CD1c-positive myeloid dendritic cell (primary cell): ENCODE results near the gene TSPAN4.

Source experiments
- DNase-seq: peaks from one replicate; pipeline ENCODE4 v3.0.0-alpha.2; 2016; ENCODE audit errors: extremely low spot score

Gene TSPAN4

DNA sequence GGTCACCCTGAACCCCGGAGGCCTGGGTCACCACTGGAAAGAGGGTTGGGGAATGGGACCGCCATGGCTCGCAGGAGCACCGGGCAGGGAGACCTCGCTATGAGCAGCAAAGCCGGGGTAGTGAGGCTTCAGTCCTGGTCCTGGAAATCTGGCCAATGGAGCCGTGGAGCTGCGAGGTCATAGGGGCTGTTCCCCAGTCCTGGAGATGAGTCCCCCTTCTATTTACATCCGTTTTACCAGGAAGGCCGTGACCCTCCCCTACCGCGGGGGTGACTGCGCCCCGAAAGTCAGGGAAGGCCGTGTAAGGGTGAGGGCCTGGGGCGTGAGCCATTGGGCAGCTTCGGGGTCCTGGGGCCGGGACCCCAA is 38.1 kb upstream of the TSPAN4 start:
- no peak for DNase-seq

DNA sequence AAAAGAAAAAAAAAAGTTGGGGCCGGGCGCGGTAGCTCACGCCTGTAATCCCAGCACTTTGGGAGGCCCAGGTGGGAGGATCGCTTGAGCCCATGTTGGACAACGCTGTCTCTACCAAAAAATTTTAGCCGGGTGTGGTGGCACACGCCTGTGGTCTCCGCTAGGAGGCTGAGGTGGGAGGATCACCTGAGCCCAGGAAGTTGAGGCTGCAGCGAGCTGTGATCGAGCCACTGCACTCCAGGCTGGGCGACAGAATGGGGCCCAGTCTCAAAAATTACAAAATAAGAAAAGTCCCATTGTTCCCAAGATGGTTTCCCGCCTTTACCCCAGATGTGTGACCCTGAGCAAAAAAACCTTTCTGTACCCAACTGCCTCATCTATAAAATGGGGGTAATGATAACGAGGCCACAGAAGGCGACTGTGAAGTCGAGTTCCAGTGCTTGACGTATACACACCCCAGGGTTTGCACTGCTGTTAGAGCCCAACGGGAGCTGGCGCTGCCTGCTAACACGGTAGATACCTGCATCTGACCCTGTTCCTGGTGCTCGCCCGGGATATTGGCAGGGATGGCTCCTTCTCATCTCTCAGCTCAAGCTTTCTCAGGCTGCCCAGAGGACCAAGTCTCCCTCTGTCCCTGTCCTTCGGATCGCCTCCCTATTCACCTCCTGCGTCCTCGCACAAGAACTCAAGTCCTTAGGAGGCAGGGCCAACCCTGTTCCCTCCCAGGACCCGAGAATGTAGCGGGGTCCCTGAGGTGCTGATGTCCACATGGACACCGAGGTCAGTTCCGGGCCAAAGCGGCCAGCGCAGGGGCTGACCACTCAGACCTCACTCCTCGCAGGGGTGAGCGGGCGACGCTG is 34.0 kb upstream of the TSPAN4 start:
- no peak for DNase-seq

DNA sequence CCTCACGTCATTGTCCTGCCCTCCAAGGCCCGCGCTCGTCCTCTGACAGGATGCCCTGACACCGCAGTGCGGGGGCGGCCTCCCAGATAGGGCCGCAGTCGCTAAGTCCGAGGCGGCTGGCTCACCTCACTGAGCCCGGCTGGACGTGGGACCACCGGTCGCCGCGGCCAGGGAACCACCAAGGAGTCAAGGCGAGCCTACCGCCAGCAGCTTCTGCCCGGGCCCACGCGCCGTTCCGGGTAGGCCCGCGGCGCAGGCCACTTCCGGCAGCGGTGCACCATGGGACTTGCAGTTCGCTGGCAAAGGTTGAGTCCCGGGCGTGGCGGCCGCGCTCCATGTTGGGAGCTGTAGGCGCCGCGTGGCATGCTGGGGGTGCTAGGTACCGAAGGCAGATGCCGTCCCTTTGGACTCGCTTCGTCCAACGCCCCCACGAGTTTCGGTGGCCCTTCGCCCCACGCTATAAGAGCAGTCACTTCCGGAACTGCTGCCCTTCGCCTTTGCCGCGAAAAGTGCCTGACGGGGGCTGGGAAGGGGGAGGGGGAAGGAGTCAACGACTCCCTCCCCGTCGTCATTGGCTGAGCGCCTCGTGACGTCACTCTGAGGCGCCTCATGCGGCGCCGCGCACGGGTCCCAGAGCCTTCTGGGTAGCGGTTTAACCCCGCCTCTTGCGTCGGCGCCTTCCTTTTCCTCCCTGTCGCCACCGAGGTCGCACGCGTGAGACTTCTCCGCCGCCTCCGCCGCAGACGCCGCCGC is 33.2 kb upstream of the TSPAN4 start, which contains the start of gene RPLP2:
Gene RPLP2 (plus strand): TSS at position 681 of the 753 bp plus-strand sequence. CDS start 268 bp downstream, outside the sequence.
- DNase-seq: peak; percentile 99

DNA sequence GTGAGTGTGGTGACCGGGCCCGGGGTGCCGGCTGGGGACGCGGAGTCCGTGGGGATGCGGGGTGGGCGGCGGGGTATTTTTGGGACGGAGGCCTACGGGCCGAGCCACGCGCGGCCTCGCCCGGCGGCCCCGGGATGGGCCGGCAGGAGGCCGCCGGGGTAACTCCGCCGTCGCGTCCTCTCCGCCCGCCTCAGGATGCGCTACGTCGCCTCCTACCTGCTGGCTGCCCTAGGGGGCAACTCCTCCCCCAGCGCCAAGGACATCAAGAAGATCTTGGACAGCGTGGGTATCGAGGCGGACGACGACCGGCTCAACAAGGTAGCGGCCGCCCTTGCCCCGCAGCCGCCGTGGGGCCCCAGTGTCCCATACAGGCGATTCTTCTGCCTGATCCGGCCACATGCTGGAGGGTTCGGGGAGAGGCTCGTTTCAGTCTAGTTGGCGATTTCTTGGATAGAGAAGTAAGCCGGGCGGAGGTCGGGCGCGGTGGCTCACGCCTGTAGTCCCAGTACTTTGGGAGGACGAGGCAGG is 32.5 kb upstream of the TSPAN4 start:
- DNase-seq: no peak

DNA sequence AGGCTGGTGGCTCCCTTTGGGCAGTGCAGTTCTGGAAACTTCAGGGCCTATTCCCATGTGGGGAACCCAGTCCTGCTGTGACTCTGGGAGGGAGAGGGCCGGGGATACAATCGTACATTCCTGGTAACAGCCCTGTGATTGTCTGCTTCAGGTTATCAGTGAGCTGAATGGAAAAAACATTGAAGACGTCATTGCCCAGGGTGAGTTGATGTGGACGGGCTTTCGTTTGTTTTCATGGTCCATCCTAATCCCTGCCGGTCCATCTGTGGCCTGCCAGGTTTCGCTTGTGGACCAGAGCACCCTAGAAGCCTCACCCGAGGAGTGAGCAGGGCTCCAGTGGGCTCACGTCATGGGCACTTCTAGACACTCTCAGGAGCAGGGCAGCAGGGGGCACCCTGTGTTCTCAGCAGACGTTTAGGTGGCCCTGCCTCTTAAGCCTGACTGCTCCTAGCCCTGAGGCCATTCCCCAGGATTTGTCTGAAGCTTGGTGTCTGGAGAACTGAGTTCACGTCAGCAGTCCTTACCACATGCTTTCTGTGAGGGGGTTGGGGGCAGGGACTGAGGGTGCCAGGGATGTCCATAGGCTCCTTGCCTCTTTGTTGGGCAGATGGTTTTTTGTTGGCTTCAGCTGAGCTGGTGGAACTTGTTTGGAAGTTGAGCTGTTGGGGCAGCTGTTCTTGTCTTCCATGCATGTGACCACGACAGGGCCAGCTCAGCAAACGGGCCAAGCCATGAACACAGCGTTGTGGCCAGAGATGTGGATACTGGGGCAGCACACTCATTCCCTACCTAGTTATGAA is 31.0 kb upstream of the TSPAN4 start:
- no peak for DNase-seq

DNA sequence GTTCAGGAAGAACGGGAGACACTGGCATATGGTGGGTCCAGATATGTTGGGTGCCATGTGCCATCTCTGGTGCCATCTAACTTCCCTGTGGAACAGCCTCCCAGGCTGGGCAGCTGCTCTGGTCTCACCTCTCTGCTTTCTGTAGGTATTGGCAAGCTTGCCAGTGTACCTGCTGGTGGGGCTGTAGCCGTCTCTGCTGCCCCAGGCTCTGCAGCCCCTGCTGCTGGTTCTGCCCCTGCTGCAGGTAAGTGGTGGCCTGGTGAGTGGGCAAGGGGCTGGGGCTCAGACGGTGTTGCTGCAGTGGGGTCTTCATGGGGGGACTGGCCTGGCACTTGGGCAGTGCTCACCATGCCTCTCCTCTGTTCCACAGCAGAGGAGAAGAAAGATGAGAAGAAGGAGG is 30.3 kb upstream of the TSPAN4 start:
- DNase-seq: no peak

DNA sequence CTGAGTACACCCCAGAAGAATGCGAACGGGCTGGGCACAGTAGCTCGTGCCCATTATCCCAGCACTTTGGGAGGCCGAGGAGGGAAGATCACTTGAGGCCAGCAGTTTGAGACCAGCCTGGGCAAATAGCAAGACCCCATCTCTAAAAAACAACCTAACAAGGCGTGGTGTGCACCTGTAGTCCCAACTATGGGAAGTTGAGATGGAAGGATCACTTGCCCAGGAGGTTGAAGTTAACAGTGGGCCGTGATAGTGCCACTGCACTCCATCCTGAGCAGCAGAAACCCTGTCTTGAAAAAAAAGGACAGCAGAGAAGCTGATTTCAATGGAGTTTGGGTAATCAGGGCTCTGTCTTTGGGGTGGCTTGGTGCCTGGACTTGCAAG is 29.6 kb upstream of the TSPAN4 start:
- DNase-seq: no peak

DNA sequence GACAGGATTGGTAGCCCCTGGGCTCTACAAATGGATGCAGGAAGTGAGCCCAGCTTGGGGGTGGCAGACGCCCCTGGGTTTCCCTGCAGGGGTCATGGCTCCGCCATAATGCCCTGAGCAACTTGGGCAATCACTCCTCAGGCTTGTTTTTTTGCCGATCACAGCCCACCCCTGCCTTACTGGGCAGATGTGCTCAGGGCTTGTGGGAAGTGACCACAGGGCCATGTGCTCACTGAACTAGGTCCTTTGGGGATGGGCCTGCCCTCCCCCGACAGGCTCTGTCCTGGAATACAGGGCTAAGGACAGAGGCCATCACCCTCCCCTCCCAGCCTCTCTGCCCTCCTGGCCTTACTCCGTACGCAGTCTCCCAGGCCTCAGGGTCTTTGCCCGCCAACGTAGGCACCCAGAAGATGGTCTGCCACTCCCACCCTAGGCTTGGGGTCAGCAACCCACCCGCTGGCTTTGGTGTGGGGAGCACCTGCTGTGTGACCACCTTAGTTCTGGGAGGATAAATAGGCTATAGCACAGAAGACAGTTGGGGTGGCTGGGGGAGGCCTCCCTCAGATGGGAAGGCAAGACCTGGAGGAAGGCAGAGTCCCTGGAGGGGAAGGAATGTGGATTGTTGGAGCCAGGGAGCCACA is 29.1 kb upstream of the TSPAN4 start:
- DNase-seq: no peak

DNA sequence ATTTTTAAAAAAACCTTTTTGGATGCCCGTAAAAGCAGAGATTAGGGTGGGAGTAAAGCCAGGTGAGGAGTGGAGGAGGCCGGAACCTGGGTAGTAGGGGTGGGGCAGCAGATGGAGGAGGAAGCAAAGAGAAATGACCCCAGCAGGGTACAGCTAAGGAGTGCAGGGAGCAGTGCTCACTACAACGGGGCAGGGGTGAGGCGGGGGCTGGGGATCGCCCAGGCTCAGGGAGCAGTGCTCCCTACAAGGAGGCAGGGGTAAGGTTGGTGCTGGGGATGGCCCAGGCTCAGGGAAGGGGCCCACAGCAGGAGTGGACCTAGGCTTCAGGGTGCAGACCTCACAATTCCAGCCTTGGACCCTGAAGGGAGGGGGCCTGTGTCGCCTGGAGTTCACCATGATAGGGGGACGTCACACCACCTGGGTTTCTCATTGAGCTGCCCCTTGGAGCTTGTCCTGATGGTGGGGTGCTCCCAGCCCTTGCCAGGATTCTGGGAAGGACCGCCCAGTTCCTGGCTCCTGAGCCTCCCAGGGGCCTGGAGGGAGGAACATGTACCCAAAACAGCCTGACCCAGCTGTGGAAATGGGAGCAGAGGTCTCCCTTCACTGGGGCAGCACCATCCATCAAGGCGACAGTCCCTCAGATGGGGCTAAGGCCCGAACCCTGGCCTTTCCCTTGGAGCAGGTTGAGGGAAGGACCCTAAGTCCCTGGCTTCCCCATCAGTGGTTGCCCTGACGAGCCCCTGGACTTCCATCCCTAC is 26.8 kb upstream of the TSPAN4 start:
- DNase-seq: no peak

DNA sequence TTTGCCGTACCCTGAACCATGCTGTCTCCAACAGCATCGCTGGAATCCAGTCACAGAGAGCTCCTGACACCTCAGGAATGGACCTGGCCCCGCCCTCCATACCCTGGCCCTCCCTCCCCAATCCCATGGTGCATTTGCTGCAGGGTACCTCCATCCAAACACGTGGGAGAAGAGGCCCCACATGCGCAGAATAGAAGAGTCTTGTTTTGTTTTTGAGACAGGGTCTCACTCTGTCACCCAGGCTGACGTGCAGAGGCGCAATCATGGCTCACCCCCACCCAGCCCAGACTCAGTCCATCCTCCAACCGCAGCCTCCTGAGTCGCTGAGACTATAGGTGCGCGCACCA is 26.2 kb upstream of the TSPAN4 start:
- DNase-seq: no peak

DNA sequence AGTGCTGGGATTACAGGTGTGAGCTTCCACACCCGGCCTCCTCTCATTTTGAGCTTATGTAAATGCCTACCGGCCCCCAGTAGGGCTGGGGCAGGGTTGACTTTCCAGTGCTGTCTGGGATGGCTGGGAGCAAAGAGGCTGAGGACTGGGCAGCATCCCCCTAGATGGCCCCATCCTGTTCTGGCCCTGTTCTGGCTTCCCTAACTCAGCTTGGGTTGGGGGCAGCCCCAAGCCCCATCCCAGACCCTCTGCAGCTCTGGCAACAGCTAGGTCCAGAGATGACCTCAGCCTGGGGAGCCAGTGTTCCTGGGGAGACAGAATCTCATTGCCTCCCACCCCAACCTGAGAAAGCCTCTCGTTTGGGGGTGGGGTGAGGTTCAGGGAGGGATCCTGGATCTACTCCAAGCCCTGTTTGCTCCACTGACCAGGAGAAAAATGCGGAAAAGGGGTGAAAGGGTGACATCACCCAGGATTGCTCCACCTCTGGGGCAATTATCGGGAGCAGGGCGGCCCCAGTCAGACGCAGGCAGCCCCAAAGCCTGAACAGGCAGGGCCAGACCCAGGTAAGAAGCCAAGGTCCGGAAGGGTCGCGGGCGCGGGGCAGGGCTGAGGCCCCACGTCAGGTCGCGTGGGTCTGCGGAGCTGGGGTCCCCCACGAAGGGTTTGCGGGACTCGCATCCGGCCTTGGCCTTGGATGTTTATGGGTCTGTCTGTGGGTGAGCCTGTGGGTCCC is 24.1 kb upstream of the TSPAN4 start, which contains the start of gene PNPLA2:
Gene PNPLA2 (plus strand): TSS at position 519 of the 733 bp plus-strand sequence. CDS start 805 bp downstream, outside the sequence.
- peak; percentile 24 for DNase-seq

DNA sequence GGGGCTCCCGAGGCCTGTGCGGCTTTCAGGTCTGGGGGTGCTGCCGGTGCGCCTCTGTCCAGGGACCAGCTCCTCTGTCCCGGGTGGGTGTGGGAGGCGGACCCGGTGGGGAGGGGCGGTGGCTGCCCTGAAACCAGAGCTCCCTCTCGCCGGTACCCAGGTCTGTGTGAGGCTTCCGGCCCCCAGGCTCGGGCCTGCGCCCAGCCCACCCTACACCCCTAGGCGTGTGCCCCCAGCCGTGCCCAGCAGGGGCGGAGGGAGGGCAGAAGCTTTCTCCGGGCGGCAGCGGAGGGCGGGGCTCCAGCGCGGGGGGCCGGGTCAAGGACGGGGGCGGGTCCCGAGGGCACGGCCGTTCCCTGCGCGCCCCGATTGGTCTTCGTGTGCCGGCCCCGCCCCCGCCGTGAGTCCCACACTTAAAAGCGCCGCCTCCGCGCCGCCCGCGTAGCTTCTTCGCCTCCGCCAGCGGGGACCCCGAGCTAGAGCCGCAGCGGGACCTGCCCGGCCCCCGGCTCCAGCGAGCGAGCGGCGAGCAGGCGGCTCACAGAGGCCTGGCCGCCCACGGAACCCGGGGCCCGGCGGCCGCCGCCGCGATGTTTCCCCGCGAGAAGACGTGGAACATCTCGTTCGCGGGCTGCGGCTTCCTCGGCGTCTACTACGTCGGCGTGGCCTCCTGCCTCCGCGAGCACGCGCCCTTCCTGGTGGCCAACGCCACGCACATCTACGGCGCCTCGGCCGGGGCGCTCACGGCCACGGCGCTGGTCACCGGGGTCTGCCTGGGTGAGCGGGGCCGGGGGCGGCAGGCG is 23.3 kb upstream of the TSPAN4 start:
- peak; percentile 94 for DNase-seq

DNA sequence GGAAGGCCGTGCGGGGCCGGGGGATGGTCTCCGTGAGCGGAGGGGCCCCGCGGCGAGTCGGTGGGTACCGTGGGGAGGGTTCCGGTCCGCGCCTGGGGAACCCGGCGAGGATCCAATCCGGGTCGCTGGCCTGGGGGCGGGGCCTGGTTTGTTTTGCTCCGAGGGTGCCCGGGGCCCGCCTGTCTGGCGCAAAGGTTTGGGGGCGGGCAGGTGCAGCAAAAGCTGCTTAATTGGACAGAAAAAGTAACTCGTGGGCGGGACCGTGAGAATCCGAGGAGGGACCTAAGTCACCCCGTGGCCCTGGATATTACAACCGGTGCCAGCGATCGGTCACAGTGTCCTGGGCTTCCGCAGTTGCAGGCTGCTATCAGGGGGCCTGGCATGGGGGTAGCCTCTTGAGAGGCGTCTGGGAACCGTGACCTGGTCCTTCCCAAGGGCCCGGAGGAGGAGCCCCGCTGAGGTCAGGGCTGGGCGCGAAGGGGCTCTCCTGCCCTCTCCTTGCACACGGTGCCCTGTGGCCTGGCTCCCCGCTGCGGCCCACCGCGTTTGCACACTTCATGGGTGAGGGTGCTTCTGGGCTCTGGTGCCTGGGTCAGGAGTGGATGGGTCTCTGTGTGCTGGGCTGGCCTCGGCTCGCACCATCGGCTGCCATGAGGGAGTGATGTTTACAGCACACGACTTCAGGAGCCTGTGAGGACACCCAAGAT is 22.6 kb upstream of the TSPAN4 start:
- DNase-seq: peak; percentile 94

DNA sequence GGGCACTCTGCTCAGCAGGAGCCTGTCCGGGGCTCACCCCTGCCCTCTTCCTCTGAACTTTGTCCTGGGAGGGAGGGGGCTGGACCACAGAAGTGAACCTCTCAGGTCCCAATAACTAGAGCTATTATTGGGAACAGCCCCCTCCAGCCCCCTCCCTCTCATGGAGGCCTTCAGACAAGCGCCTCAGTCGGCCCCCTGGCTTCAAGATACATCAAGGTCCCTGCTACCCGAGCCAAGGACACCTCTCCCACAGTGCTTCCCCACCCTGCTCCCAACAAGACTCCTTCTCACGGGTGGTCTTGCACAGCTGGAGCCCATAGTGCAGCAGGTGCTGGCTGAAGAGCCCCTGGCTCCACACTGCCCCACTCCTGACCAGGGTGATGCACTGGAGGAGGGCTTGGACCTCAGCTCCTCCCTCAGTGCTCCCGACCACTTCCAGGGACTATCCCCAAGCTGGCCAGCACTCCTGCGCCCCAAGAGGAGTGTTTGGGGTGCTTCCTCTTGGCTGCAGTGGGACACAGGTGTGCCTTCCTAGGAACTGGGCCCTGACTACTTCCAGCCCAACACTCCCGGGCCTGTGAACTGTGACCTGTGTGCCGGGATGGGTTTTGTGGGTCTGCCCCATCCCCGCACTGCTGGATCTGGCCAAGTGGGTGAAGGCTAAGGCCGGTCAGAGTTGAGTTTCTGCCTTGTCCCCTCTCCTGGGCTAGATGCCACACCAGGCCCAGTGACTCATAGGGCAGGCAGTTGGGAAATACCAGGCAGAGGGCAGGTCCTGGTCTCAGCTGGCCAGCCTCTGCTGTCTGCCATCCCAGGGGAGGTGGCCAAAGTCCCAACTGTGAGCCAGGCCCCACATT is 21.8 kb upstream of the TSPAN4 start:
- DNase-seq: peak; percentile 82

DNA sequence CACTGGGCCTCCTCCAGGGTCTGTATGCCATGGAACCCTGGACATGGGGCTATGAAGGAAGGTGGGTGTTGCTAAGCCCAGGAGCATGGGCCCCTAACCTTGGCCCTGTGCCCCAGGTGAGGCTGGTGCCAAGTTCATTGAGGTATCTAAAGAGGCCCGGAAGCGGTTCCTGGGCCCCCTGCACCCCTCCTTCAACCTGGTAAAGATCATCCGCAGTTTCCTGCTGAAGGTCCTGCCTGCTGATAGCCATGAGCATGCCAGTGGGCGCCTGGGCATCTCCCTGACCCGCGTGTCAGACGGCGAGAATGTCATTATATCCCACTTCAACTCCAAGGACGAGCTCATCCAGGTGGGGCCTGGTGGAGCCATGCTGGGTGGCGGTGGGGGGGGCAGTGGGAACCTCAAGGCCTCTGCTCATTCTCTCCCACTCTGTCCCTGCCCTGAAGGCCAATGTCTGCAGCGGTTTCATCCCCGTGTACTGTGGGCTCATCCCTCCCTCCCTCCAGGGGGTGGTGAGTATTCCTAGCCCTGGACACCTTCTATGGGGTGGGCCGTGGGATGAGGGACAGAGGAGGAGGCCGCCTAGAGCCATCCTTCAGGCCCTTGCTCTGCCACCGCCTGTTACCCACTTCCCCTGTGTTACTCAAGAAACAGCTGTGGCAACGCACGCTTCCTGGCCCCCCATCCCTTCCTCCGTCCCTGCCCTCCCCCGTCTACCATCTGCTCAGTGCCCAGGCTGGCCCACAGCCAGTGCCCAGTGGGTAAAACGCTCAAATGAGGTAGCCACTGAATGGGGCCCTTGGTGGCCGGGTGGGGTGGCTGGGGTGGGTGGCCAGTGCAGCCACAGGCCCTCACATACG is 20.9 kb upstream of the TSPAN4 start:
- DNase-seq: peak; percentile 54

DNA sequence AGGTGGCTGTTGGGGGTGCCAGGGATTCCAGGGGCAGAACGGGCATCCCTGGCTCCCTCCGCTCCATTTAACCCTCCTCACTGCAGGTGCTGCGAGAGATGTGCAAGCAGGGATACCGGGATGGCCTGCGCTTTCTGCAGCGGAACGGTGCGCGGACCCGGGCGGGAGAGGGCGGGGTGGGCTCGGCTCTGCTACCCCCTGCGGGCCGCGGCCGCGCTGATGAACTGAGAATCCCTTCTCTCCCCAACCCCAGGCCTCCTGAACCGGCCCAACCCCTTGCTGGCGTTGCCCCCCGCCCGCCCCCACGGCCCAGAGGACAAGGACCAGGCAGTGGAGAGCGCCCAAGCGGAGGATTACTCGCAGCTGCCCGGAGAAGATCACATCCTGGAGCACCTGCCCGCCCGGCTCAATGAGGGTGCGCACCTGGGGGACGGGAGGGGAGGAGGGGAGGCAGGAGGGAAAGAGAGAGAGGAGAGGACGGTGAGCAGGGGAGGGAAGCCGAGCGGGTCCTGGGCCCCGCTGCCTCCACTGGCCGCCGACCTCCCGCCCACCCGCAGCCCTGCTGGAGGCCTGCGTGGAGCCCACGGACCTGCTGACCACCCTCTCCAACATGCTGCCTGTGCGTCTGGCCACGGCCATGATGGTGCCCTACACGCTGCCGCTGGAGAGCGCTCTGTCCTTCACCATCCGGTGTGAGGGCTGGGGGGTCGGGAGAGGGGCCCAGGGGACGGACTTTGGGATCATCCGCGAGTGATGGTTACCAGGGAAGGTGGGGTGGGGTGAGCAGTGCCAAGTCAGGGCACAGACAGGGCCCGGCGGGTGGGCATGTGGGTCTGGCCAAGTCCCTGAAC is 19.0 kb upstream of the TSPAN4 start:
- no peak for DNase-seq
